NCI-H2196 (cell line): Measurements from ENCODE around the gene ELMO2.

Experiments
- DNase-seq: peaks from one replicate; lab custom pipeline; 2025; ENCODE audit not compliant: unreplicated experiment; lab: John Stamatoyannopoulos, UW

The ELMO2 gene

GRCh38 chr20:46353500-46354206, 52.8 kb downstream of the ELMO2 start:
- no peak for DNase-seq

GRCh38 chr20:46352370-46352938, 54.0 kb downstream of the ELMO2 start:
- no peak for DNase-seq

GRCh38 chr20:46351357-46352058, 54.9 kb downstream of the ELMO2 start:
- no peak for DNase-seq

GRCh38 chr20:46350986-46351267, 55.5 kb downstream of the ELMO2 start:
- no peak for DNase-seq

- DNase-seq, result peak; percentile 55
Measured at GRCh38 chr20:46350201-46350985, 56.0 kb downstream of the ELMO2 start.

- peak; percentile 64 for DNase-seq
Measured at GRCh38 chr20:46349742-46350056, 56.7 kb downstream of the ELMO2 start.

- peak; percentile 82 for DNase-seq
Measured at GRCh38 chr20:46349035-46349741, 57.2 kb downstream of the ELMO2 start.

GRCh38 chr20:46347841-46348803, 58.3 kb downstream of the ELMO2 start:
- DNase-seq, result peak; percentile 53

- DNase-seq, result no peak
Measured at GRCh38 chr20:46346770-46347169, 59.6 kb downstream of the ELMO2 start.

- no peak for DNase-seq
Measured at GRCh38 chr20:46344488-46345162, 61.8 kb downstream of the ELMO2 start.

GRCh38 chr20:46343975-46344357, 62.4 kb downstream of the ELMO2 start:
- DNase-seq, result no peak

- no peak for DNase-seq
Measured at GRCh38 chr20:46343348-46343974, 63.0 kb downstream of the ELMO2 start.

GRCh38 chr20:46342451-46343347, 63.7 kb downstream of the ELMO2 start:
- DNase-seq, result no peak

- no peak for DNase-seq
Measured at GRCh38 chr20:46342010-46342378, 64.4 kb downstream of the ELMO2 start.

- no peak for DNase-seq
Measured at GRCh38 chr20:46341074-46342009, 65.1 kb downstream of the ELMO2 start.

GRCh38 chr20:46339037-46339436, 67.4 kb downstream of the ELMO2 start:
- DNase-seq, result no peak

GRCh38 chr20:46336735-46337134, 69.7 kb downstream of the ELMO2 start:
- no peak for DNase-seq
